COLO829 (cell line): ENCODE measurements around the gene ST6GALNAC2.

Experiments used
- DNase-seq: peaks from one replicate; pipeline ENCODE4 v3.0.0; 2012; ENCODE audit warnings: low spot score

Gene ST6GALNAC2

GRCh38 chr17:76599694-76600460 is 14.2 kb upstream of the ST6GALNAC2 start:
- no peak for DNase-seq

GRCh38 chr17:76598004-76598439 is 12.4 kb upstream of the ST6GALNAC2 start:
- DNase-seq, result no peak

- DNase-seq, result no peak
Measured at GRCh38 chr17:76597156-76598003, 11.7 kb upstream of the ST6GALNAC2 start.

GRCh38 chr17:76594690-76595089 is 9.0 kb upstream of the ST6GALNAC2 start:
- DNase-seq, result no peak

GRCh38 chr17:76593959-76594358 is 8.3 kb upstream of the ST6GALNAC2 start:
- no peak for DNase-seq

GRCh38 chr17:76593384-76593826 is 7.7 kb upstream of the ST6GALNAC2 start:
- no peak for DNase-seq

- DNase-seq, result no peak
Measured at GRCh38 chr17:76588182-76588581, 2.5 kb upstream of the ST6GALNAC2 start.

GRCh38 chr17:76586741-76587487 is 1.3 kb upstream of the ST6GALNAC2 start:
- DNase-seq, result no peak

GRCh38 chr17:76585033-76585648 is 519 bp downstream of the ST6GALNAC2 start:
- DNase-seq, result no peak

- no peak for DNase-seq
Measured at GRCh38 chr17:76584427-76585032, 1.1 kb downstream of the ST6GALNAC2 start.

- DNase-seq, result no peak
Measured at GRCh38 chr17:76582660-76583059, 3.0 kb downstream of the ST6GALNAC2 start.

GRCh38 chr17:76581515-76581914 is 4.1 kb downstream of the ST6GALNAC2 start:
- DNase-seq, result no peak

- DNase-seq, result no peak
Measured at GRCh38 chr17:76579281-76579680, 6.4 kb downstream of the ST6GALNAC2 start.

- no peak for DNase-seq
Measured at GRCh38 chr17:76578376-76578775, 7.3 kb downstream of the ST6GALNAC2 start.

- DNase-seq, result no peak
Measured at GRCh38 chr17:76577876-76578275, 7.8 kb downstream of the ST6GALNAC2 start.

- no peak for DNase-seq
Measured at GRCh38 chr17:76576189-76576588, 9.5 kb downstream of the ST6GALNAC2 start.

GRCh38 chr17:76575570-76575969 is 10.1 kb downstream of the ST6GALNAC2 start:
- peak; percentile 94 for DNase-seq

- no peak for DNase-seq
Measured at GRCh38 chr17:76574166-76574565, 11.5 kb downstream of the ST6GALNAC2 start.

GRCh38 chr17:76573096-76573495 is 12.6 kb downstream of the ST6GALNAC2 start:
- DNase-seq, result no peak

GRCh38 chr17:76572201-76572910 is 13.3 kb downstream of the ST6GALNAC2 start:
- DNase-seq, result no peak
